ES-I3 (cell line): ENCODE results near the gene SLC9A5.

Experiments used
- H3K36me3 ChIP-seq: 2 replicates; pipeline ENCODE4 v1.6.1; 2013; ENCODE audit warnings: mild to moderate bottlenecking, low read length, control low read depth, moderate library complexity; ENCODE audit not compliant: insufficient read depth
- H3K4me1 ChIP-seq: 2 replicates; pipeline ENCODE4 v1.6.1; 2013; ENCODE audit warnings: mild to moderate bottlenecking, control low read depth, low read length; ENCODE audit not compliant: insufficient read depth
- H3K9ac ChIP-seq: 2 replicates; pipeline ENCODE4 v1.6.1; 2013; ENCODE audit warnings: low read depth, mild to moderate bottlenecking, low read length, moderate library complexity
- H3K9me3 ChIP-seq: 2 replicates; pipeline ENCODE4 v1.6.1; 2013; ENCODE audit warnings: mild to moderate bottlenecking, low read length, moderate library complexity; ENCODE audit not compliant: control insufficient read depth, insufficient read depth

Gene SLC9A5

DNA sequence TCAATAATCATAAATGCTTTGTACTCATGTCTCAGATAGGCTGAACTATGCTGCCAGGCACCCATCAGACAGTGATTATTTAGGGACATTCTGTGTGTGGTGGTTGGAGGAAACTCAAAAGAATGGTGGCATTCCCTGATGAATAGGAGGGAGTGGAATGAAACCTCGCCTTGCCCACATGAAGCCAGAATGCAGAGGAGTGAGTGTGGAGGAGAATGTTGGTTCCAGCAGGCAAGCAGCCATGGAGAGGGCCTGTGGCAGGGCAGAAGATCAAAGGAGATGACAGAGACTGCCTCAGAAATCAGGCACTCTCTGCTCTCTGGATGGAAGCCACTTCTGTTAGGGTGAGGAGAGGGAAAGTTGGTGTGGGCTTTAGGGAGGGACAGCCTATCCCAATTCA, 55.2 kb downstream of the SLC9A5 start:
- Histone ChIP-seq H3K9me3 (no peaks in the 10 kb centered on the region), H3K36me3 (no peaks in the 10 kb centered on the region), H3K4me1 (no peaks in the 10 kb centered on the region), H3K9ac (no peak overlapping the region)

GRCh38 chr16:67305216-67306071, 56.7 kb downstream of the SLC9A5 start:
- H3K9ac ChIP-seq: no peak overlapping the region
- H3K4me1 ChIP-seq: no peaks in the 10 kb centered on the region
- H3K9me3 ChIP-seq: no peaks in the 10 kb centered on the region
- no peaks in the 10 kb centered on the region for H3K36me3 ChIP-seq

GRCh38 chr16:67310561-67310960, 61.8 kb downstream of the SLC9A5 start:
- no peaks in the 10 kb centered on the region for H3K36me3 ChIP-seq
- H3K9me3 ChIP-seq: no peaks in the 10 kb centered on the region
- no peak overlapping the region for H3K9ac ChIP-seq
- no peaks in the 10 kb centered on the region for H3K4me1 ChIP-seq

GRCh38 chr16:67311607-67312488, 63.1 kb downstream of the SLC9A5 start:
- Histone ChIP-seq H3K9me3 (no peaks in the 10 kb centered on the region), H3K4me1 (no peaks in the 10 kb centered on the region), H3K36me3 (no peaks in the 10 kb centered on the region), H3K9ac (no peak overlapping the region)

DNA sequence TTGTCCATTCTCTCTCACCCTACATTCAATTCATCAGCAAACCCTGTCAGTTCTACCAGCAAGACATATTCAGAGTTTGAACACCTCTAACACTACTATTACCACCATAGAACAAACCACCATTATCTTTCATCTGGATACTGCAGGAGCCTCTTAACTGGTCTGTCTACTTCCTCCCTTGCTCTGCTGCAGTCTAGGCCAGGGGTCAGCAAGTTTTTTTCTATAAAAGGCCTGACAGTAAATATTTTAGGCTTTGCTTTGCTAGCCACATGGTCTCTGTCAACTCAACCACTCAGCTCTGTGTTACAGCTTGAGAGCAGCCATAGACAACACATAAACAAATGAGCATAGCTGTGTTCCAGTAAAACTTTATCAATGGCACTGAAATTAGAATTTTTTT, 63.9 kb downstream of the SLC9A5 start:
- H3K9me3 ChIP-seq: no peaks in the 10 kb centered on the region
- H3K4me1 ChIP-seq: no peaks in the 10 kb centered on the region
- no peaks in the 10 kb centered on the region for H3K36me3 ChIP-seq
- H3K9ac ChIP-seq: no peak overlapping the region

DNA sequence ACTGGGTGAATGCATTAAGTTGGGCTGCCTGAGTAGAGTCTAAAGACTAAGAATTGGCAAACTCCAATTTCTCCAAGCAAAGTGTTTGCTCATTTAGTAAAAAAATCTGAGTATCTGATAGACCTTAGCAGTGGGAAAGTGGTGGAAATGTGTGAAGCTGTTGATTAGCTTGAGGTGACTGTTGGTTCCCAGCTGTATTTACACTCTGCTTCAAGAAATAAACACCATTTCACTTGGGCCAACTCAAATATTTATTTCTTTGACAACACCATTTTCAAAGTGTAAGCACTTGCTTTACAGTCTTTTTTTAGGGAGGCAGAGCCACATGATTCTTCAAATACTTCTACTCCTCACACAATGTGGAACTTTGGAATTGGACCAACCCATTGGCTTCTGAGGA, 69.1 kb downstream of the SLC9A5 start:
- Histone ChIP-seq H3K9ac (no peak overlapping the region), H3K36me3 (no peaks in the 10 kb centered on the region), H3K9me3 (no peaks in the 10 kb centered on the region), H3K4me1 (no peaks in the 10 kb centered on the region)
